PC-3 (cell line): ENCODE data around the gene KTN1. TPM values are rescaled to one million over a fixed set of nuclear protein-coding genes. Genes with fewer than 3 reads are reported as not detected.
A peak's percentile ranks its signal among the peaks of the same experiment; 100 is the strongest.

Experiments
- ATAC-seq: fragments of 200-7000 bp; cut with Tn5 transposase; 2 replicates; pipeline ENCODE4 v1.9.1; 2020; ENCODE audit warnings: mild to moderate bottlenecking, moderate library complexity
- BruUV-seq: library from RNA; stranded (reverse); fragments of 400-500 nt; replicated peaks from 2 replicates; lab custom pipeline; 2021; lab: Mats Ljungman, UMichigan
- CTCF ChIA-PET: fragments of 300-600 bp; sonication (Branson Sonifier 250); formaldehyde crosslinking; loops from one replicate; lab custom pipeline; 2022; ENCODE audit warnings: antibody characterized with exemption; lab: Charles Lee
- POLR2A ChIA-PET: fragments of 300-600 bp; sonication (Branson Sonifier 250); formaldehyde crosslinking; loops from one replicate; lab custom pipeline; 2022; ENCODE audit warnings: antibody characterized with exemption; ENCODE audit not compliant: unreplicated experiment; lab: Charles Lee
- DNase-seq: peaks from one replicate; pipeline ENCODE4 v3.0.0-alpha.2; 2015
- H2AFZ ChIP-seq: fragments of 300-600 bp; sonication (generic); 2 replicates; pipeline ENCODE4 v1.6.0; 2016; ENCODE audit warnings: antibody characterized with exemption, low read length
- H3F3A ChIP-seq: fragments of 300-600 bp; sonication (generic); one replicate; pipeline ENCODE4 v1.6.0; 2017; ENCODE audit warnings: antibody characterized with exemption, low read length, control low read depth, mild to moderate bottlenecking; ENCODE audit not compliant: unreplicated experiment
- H3K27ac ChIP-seq: fragments of 300-600 bp; sonication (generic); 2 replicates; pipeline ENCODE4 v1.5.1; 2016; ENCODE audit warnings: mild to moderate bottlenecking, low read length
- H3K27me3 ChIP-seq: fragments of 300-600 bp; sonication (generic); 2 replicates; pipeline ENCODE4 v1.6.1; 2016; ENCODE audit warnings: low read length, mixed read lengths
- H3K36me3 ChIP-seq: fragments of 300-600 bp; sonication (generic); 2 replicates; pipeline ENCODE4 v1.6.1; 2016; ENCODE audit warnings: low read depth, mixed run types, low read length, mixed read lengths
- H3K4me1 ChIP-seq: fragments of 300-600 bp; sonication (generic); 2 replicates; pipeline ENCODE4 v1.5.1; 2016; ENCODE audit warnings: low read length; ENCODE audit not compliant: insufficient read depth
- H3K4me2 ChIP-seq: fragments of 300-600 bp; sonication (generic); 2 replicates; pipeline ENCODE4 v1.6.0; 2016; ENCODE audit warnings: low read length
- H3K4me3 ChIP-seq: fragments of 300-600 bp; sonication (generic); 2 replicates; pipeline ENCODE4 v1.5.1; 2016; ENCODE audit warnings: mild to moderate bottlenecking, low read length, mixed read lengths
- H3K79me2 ChIP-seq: fragments of 300-600 bp; sonication (generic); 2 replicates; pipeline ENCODE4 v1.6.1; 2017; ENCODE audit warnings: low read length, mixed read lengths
- H3K9ac ChIP-seq: fragments of 300-600 bp; sonication (generic); 2 replicates; pipeline ENCODE4 v1.6.0; 2016; ENCODE audit warnings: mild to moderate bottlenecking, low read length
- H3K9me2 ChIP-seq: fragments of 300-600 bp; sonication (generic); replicated peaks from 2 replicates; pipeline ENCODE4 v1.6.1; 2016; ENCODE audit warnings: mixed run types, low read length, mixed read lengths
- H3K9me3 ChIP-seq: fragments of 300-600 bp; sonication (generic); 2 replicates; pipeline ENCODE4 v1.6.1; 2016; ENCODE audit warnings: low read length, mixed read lengths
- H4K20me1 ChIP-seq: fragments of 300-600 bp; sonication (generic); 2 replicates; pipeline ENCODE4 v1.6.1; 2016; ENCODE audit warnings: low read length, mixed read lengths
- CTCF ChIP-seq: fragments of 300-600 bp; sonication (generic); conservative IDR thresholded peaks from 2 replicates; pipeline ENCODE4 v1.5.1; 2017; ENCODE audit warnings: antibody characterized with exemption, low read depth, mild to moderate bottlenecking, low read length
- EZH2 ChIP-seq: fragments of 300-600 bp; sonication (generic); IDR thresholded peaks from one replicate; pipeline ENCODE4 v1.6.1; 2017; ENCODE audit warnings: antibody characterized with exemption, mild to moderate bottlenecking, low read length; ENCODE audit not compliant: unreplicated experiment
- EZH2phosphoT487 ChIP-seq: fragments of 300-600 bp; sonication (generic); IDR thresholded peaks from 2 replicates; pipeline ENCODE4 v1.6.1; 2018; ENCODE audit warnings: mild to moderate bottlenecking, antibody characterized with exemption, low read length, borderline replicate concordance
- intact Hi-C: fragments of 100-400 bp; cut with micrococcal nuclease; formaldehyde crosslinking; loops from 2 replicates; pipeline ENCODE4 v1.9.0; 2023
- total RNA-seq: library from RNA; depleted of rRNA; stranded (reverse); fragments of >200 nt; gene quantifications from 2 replicates; pipeline ENCODE4 v1.2.3, GENCODE V29; 2014

KTN1 gene
- total RNA-seq, 1 experiment from 2014 or later, result 251 TPM

GRCh38 chr14:55706365-55706684 lies 126.3 kb downstream of the KTN1 start:
- H2AFZ ChIP-seq, result no peak overlapping the region
- no peaks in the 10 kb centered on the region for H3K27me3 ChIP-seq
- ChIA-PET CTCF (interaction anchor here (0.6 to 2.3 kb wide), 6 partner anchors 268 to 768 kb away, joined by 3 to 14 read pairs (median 7); no protein-coding TSS in a partner anchor), POLR2A (no interaction called here)
- no peaks in the 10 kb centered on the region for H4K20me1 ChIP-seq
- 0 out of 2 replicates have a peak overlapping the region, but pooled peaks have one; percentile 2 for H3K4me2 ChIP-seq
- BruUV-seq, result no TSS peak
- H3F3A ChIP-seq, result no peaks in the 10 kb centered on the region
- no peak for ATAC-seq
- H3K79me2 ChIP-seq, result no peaks in the 10 kb centered on the region
- H3K9me2 ChIP-seq, result no peaks in the 10 kb centered on the region
- no peaks in the 10 kb centered on the region for H3K36me3 ChIP-seq
- H3K27ac ChIP-seq, result no peak overlapping the region
- intact Hi-C loops, result loop anchor here (1.0 to 10.0 kb wide), 6 partner anchors 24 to 781 kb away; partner anchors contain the start of gene PELI2
- no peak for DNase-seq
- no peaks in the 10 kb centered on the region for H3K9me3 ChIP-seq
- H3K9ac ChIP-seq, result no peak overlapping the region
- H3K4me1 ChIP-seq, result peaks cover 28% of the 10 kb centered on the region
- H3K4me3 ChIP-seq, result no peak overlapping the region
- TF ChIP-seq CTCF (no peak), EZH2phosphoT487 (no peak), EZH2 (no peak)

GRCh38 chr14:55706893-55707292 lies 126.9 kb downstream of the KTN1 start:
- ATAC-seq (peak; percentile 71), DNase-seq (peak; percentile 60)
- H3K4me3 ChIP-seq, result no peak overlapping the region
- H3F3A ChIP-seq, result no peaks in the 10 kb centered on the region
- no peaks in the 10 kb centered on the region for H3K9me2 ChIP-seq
- no TSS peak for BruUV-seq
- H3K27me3 ChIP-seq, result no peaks in the 10 kb centered on the region
- peak overlapping the region; percentile 5; the same call in 1 of the 2 replicates for H3K4me2 ChIP-seq
- ChIA-PET CTCF (interaction anchor here (0.5 to 2.3 kb wide), 8 partner anchors 17 to 785 kb away, joined by 3 to 9 read pairs (median 3); no protein-coding TSS in a partner anchor), POLR2A (no interaction called here)
- TF ChIP-seq EZH2 (no peak), CTCF (no peak), EZH2phosphoT487 (no peak)
- H3K27ac ChIP-seq, result no peak overlapping the region
- peaks cover 22% of the 10 kb centered on the region for H3K4me1 ChIP-seq
- no peaks in the 10 kb centered on the region for H4K20me1 ChIP-seq
- H2AFZ ChIP-seq, result no peak overlapping the region
- H3K9ac ChIP-seq, result no peak overlapping the region
- H3K79me2 ChIP-seq, result no peaks in the 10 kb centered on the region
- intact Hi-C loops, result loop anchor here (1.0 to 10.0 kb wide), 12 partner anchors 24 to 780 kb away; partner anchors contain the start of gene PELI2
- H3K36me3 ChIP-seq, result no peaks in the 10 kb centered on the region
- no peaks in the 10 kb centered on the region for H3K9me3 ChIP-seq

- Histone ChIP-seq H3K4me3 (no peak overlapping the region), H3K36me3 (no peaks in the 10 kb centered on the region), H4K20me1 (no peaks in the 10 kb centered on the region), H3K9me2 (no peaks in the 10 kb centered on the region), H3K9me3 (no peaks in the 10 kb centered on the region), H3K4me1 (peaks cover 19% of the 10 kb centered on the region), H3K27ac (no peak overlapping the region), H3K79me2 (no peaks in the 10 kb centered on the region), H2AFZ (no peak overlapping the region), H3K27me3 (no peaks in the 10 kb centered on the region), H3K9ac (no peak overlapping the region), H3F3A (no peaks in the 10 kb centered on the region), H3K4me2 (peak overlapping the region; percentile 5; the same call in 1 of the 2 replicates)
- POLR2A ChIA-PET, result interaction anchor here (0.6 kb wide), 1 partner anchor 321 kb away, joined by 3 read pairs; no protein-coding TSS in a partner anchor
- ATAC-seq (peak; percentile 72), DNase-seq (peak; percentile 91)
- BruUV-seq, result no TSS peak
- intact Hi-C loops, result loop anchor here (1.0 to 10.0 kb wide), 11 partner anchors 23 to 780 kb away; partner anchors contain the start of gene PELI2
- CTCF ChIA-PET, result interaction anchor here (0.5 to 2.3 kb wide), 8 partner anchors 17 to 785 kb away, joined by 3 to 9 read pairs (median 3); no protein-coding TSS in a partner anchor
- TF ChIP-seq EZH2phosphoT487 (no peak), EZH2 (no peak), CTCF (peak; percentile 99)
Observed at GRCh38 chr14:55707365-55707804, 127.4 kb downstream of the KTN1 start.
